Gastrocnemius medialis (tissue), 4 donors: ENCODE results near the gene MMP24.

Experiments
- POLR2A ChIP-seq, 2 donors: fragments of 450-650 bp; IDR thresholded peaks; one replicate each; pipeline ENCODE4 v1.6.1; 2017; ENCODE audit warnings: antibody characterized with exemption in 2 of 2, mild to moderate bottlenecking in 2 of 2, moderate library complexity in 2 of 2
- TF ChIP-seq, protein P1 (sequence below), 5 experiments: fragments of 450-650 bp in 3 of 5; fragments of 200-600 bp in 2 of 5; sonication (generic) in 2 of 5; IDR thresholded peaks in 4 of 5; conservative IDR thresholded peaks in 1 of 5; 1 replicate in 4 of 5; 2 replicates in 1 of 5; pipeline ENCODE4 v1.5.1; 2016 to 2019; ENCODE audit warnings: antibody characterized with exemption in 5 of 5, mild to moderate bottlenecking in 3 of 5, moderate library complexity in 3 of 5

DNA sequence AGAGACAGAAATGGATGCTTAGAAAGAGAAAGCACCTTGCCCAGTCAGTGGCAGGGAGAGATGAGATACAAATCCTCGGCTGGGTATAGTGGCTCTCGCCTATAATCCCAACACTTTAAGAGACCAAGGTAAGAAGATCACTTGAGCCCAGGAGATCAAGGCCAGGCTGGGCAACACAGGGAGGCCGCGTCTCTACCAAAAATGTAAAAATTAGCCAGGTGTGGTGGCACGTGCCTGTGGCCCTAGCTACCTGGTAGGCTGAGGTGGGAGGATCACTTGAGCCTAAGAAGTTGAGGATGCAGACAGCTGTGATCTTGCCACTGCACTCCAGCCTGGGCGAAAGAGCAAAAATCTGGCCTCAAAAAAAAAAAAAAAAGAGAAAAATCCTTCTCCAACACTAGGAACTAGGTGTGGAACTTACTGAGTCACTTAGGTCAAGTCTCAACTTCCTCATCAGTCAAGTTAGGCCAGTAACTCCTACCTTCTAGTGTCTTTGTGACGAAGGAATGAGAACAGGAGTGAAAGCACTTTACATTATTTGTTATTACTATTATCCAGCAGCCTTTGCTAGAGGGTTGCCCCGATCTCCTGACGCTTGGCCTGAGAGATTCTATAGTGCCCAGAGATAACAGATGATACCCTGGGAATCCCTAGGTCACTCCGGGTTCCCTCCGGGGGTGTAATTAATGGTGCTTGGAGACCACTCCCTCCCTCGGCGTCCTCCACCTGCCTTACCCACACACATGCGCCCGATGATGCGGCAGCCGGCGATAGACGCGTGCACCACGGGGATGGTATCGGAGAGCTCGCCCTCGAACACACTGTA lies 57.2 kb downstream of the MMP24 start:
- TF ChIP-seq, protein P1, sequence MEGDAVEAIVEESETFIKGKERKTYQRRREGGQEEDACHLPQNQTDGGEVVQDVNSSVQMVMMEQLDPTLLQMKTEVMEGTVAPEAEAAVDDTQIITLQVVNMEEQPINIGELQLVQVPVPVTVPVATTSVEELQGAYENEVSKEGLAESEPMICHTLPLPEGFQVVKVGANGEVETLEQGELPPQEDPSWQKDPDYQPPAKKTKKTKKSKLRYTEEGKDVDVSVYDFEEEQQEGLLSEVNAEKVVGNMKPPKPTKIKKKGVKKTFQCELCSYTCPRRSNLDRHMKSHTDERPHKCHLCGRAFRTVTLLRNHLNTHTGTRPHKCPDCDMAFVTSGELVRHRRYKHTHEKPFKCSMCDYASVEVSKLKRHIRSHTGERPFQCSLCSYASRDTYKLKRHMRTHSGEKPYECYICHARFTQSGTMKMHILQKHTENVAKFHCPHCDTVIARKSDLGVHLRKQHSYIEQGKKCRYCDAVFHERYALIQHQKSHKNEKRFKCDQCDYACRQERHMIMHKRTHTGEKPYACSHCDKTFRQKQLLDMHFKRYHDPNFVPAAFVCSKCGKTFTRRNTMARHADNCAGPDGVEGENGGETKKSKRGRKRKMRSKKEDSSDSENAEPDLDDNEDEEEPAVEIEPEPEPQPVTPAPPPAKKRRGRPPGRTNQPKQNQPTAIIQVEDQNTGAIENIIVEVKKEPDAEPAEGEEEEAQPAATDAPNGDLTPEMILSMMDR (IDR thresholded peaks at IDR 0.05 in 4 of 5, conservative IDR thresholded peaks at IDR 0.05 in 1 of 5): no peak
- TF ChIP-seq POLR2A (IDR thresholded peaks at IDR 0.05): no peak
